Measurements from ENCODE around the gene CELF1. TPM values are rescaled to one million over a fixed set of nuclear protein-coding genes. Genes with fewer than 3 reads are reported as not detected.
A peak's percentile ranks its signal among the peaks of the same experiment; 100 is the strongest.

The CELF1 gene
- total RNA-seq, result 100 to 1,000 TPM in 1 of 3 donors, 10 to 100 TPM in 2; 83.7 to 132 (median 94.1) TPM
- long read RNA-seq, donor 1, partial matches to known transcripts, result 37 of 132 reads
- long read RNA-seq, donor 1, other reads (novel, unspliced or antisense), result 92 of 132 reads
- long read RNA-seq, donor 2, partial matches to known transcripts, result 5 of 20 reads
- long read RNA-seq, donor 2, other reads (novel, unspliced or antisense), result 15 of 20 reads

DNA sequence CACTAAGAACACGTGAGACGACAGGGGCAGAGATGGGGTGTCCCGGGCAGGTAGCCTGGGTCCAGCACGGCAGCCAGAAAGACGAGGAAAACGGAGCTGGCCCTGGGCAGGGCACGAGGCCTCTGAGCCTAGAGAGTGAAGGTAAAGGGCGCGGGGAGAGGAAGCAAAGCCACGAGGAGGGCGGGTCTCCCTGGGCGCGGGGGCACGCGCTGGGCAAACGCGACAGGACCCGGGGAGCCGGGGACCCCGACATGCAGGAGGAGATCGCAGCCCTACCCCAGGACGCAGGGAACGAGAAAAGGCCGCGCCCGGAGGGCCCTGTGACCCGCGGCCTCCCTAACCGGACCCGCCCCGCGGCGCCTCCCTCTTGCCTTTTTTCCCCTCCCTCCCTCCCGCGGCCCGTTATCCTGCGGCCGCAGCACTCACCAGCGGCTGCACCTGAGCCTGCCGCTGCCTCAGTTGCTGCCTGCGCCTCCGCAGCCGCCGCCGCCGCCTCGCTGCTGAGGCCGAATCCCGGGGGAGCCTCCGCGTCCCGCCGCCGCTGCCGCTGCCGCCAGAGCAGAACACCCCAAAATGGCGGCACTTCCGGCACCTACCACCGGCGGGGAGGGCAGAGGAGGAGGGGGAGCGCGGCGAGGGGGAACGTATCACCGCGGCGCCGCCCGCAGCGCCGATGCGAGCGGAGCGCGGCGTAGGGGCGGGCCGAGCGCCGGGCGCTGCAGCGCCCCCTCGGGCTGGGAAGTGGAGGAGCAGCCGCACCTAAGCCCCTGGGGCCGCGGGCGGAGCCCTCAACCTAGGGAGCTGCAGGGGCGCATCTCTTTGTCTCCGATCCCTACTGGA, at the start of gene CELF1:
CELF1 (minus strand) TSS at position 567 of the 840 bp plus-strand sequence. CDS start 53,609 bp downstream, outside the sequence.
- Histone ChIP-seq H3K9me3 (no peaks in the 10 kb centered on the region), H3K4me1 (ENCODE audit: low read depth) (peaks cover 20% of the 10 kb centered on the region), H3K36me3 (ENCODE audit: low read depth) (no peaks in the 10 kb centered on the region), H3K4me3 (peak within 1 kb of the TSS; percentile 58)
- intact Hi-C loops (cut with DNase I, micrococcal nuclease), result no loop called here
- DNase-seq (peak; percentile 93 to 96 (median 95)), ATAC-seq (peak; percentile 98)
- TF ChIP-seq, protein P1, sequence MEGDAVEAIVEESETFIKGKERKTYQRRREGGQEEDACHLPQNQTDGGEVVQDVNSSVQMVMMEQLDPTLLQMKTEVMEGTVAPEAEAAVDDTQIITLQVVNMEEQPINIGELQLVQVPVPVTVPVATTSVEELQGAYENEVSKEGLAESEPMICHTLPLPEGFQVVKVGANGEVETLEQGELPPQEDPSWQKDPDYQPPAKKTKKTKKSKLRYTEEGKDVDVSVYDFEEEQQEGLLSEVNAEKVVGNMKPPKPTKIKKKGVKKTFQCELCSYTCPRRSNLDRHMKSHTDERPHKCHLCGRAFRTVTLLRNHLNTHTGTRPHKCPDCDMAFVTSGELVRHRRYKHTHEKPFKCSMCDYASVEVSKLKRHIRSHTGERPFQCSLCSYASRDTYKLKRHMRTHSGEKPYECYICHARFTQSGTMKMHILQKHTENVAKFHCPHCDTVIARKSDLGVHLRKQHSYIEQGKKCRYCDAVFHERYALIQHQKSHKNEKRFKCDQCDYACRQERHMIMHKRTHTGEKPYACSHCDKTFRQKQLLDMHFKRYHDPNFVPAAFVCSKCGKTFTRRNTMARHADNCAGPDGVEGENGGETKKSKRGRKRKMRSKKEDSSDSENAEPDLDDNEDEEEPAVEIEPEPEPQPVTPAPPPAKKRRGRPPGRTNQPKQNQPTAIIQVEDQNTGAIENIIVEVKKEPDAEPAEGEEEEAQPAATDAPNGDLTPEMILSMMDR (IDR thresholded peaks at IDR 0.05), result peak; percentile 92

DNA sequence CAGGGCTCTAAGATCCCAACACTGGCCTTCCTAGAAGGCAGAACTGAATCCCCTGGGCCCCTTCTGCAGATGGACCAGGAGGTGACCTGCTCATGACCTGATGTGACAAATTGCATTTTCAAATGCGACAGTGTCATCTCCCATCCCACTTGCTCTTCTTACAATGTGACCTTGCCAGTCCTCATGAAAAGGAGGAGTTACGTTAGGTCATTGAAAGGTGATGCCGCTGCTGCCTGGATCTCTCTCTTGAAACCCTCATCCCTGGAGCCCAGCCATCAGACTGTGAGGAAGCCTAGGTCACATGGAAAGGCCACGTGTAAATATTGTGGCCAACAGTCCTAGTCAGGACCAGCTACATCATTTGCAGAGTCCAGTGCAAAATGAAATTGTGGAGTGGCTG, 47.0 kb upstream of the CELF1 start:
- no peaks in the 10 kb centered on the region for H3K36me3 ChIP-seq (ENCODE audit: low read depth)
- no peak for ATAC-seq
- H3K4me3 ChIP-seq, result no peak overlapping the region

DNA sequence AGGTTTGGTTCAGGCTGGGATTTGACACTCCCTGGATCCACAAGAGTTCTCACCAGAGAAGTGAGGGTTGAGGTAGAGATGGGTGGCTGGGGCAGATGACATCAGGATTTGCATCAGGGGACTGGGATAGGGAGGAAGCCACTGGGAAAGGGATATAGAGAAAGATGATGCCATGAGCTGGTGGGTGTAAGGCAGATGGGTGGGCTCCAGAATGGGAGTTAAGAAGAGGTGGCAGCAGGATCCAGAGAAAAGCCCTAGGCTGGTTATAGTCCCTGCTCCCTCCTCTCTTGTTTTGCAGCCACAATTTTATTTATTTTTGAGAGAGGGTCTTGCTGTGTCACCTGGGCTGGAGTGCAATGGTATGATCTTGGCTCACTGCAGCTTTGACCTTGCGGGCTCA, 43.0 kb upstream of the CELF1 start:
- no peak for ATAC-seq

More for the DNA sequence above, 47.0 kb upstream of the CELF1 start:
- no peaks in the 10 kb centered on the region for H3K9me3 ChIP-seq
- intact Hi-C loops (cut with DNase I, micrococcal nuclease), result no loop called here
- TF ChIP-seq, protein P1 (IDR thresholded peaks at IDR 0.05), result no peak
- no peak for DNase-seq
- no peaks in the 10 kb centered on the region for H3K4me1 ChIP-seq (ENCODE audit: low read depth)

DNA sequence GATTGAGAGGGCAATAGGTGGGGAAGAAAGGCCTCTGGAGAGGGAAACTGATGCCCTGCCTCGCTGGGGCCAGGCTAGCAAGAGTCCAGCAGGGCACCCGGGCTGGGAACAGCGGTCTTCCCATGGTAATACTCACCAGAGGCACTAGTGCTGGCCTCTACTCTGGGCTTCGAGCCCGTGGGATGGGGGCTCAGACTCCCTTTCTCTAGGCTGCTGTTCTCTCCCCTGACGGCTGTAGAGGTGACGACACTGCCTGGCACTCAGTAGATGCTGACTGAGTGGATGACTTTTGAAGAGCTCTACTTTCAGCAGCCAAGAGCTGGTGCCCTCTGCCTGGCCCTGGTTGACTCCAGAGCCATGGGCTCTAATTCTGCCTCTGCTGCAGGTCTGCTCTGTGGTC, 42.1 kb upstream of the CELF1 start:
- intact Hi-C loops (cut with DNase I, micrococcal nuclease), result no loop called here
- TF ChIP-seq, protein P1 (IDR thresholded peaks at IDR 0.05), result no peak
- Histone ChIP-seq H3K4me1 (ENCODE audit: low read depth) (peaks cover 7% of the 10 kb centered on the region), H3K36me3 (ENCODE audit: low read depth) (no peaks in the 10 kb centered on the region), H3K9me3 (no peaks in the 10 kb centered on the region), H3K4me3 (no peak overlapping the region)
- no peak for ATAC-seq
- DNase-seq, result no peak

More for the DNA sequence above, 43.0 kb upstream of the CELF1 start:
- Histone ChIP-seq H3K36me3 (ENCODE audit: low read depth) (no peaks in the 10 kb centered on the region), H3K9me3 (no peaks in the 10 kb centered on the region), H3K4me3 (no peak overlapping the region), H3K4me1 (ENCODE audit: low read depth) (peaks cover 7% of the 10 kb centered on the region)
- DNase-seq, result no peak
- TF ChIP-seq, protein P1 (IDR thresholded peaks at IDR 0.05), result no peak
- intact Hi-C loops (cut with DNase I, micrococcal nuclease), result no loop called here

DNA sequence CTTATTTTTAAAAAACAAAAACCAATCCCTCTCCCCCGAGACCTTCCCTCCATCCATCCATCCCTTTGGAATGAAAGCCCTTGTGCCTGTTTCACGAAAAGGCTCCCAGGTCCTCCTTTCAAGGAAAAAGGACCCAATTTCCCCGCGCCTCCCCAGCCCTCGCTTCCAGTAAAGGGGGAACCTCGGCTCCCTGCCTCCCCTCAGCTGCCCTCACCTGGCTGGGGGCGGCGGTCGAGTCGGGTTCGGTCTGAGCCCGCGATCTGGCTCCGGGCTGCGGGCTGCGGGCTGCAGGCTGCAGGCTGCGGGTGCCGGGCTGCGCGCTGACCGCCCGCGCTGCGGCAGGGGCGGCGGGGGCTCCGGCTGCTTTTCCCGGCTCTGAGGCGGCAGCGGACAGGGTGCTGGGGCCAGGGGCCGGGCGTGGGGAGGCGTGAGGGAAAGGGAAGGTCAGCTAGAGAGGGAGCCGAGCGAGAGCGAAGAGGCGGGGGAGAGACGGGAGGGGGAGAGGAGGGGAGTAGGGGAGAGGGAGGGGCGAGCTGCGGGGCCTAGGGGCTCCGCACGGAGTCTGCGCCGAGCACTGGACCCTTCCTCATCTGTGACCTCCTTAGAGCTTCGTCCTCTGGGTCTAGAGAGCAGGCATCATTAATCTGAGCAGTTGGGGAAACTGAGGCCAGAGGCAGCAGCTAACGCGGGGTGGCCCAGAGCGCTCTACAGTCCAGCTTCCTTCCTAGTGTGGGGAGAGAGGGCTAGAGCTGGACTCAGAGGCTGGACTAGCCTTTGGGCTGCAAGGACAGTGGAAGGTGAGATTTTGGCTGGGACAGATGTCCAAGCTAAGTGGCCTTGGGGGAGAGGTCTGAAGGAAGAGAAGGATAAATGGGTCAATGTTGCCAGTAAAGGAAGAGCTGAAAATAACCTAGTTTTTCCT, 41.3 kb upstream of the CELF1 start, which contains the start of gene C1QTNF4:
C1QTNF4 (minus strand) TSS at position 478 of the 922 bp plus-strand sequence. CDS start 3,601 bp downstream, outside the sequence.
- DNase-seq, result no peak
- Histone ChIP-seq H3K4me1 (ENCODE audit: low read depth) (peaks cover 7% of the 10 kb centered on the region), H3K4me3 (no peak within 1 kb of the TSS), H3K9me3 (no peaks in the 10 kb centered on the region), H3K36me3 (ENCODE audit: low read depth) (no peaks in the 10 kb centered on the region)
- TF ChIP-seq, protein P1 (IDR thresholded peaks at IDR 0.05), result no peak
- no peak for ATAC-seq
- intact Hi-C loops (cut with DNase I, micrococcal nuclease), result no loop called here
